GM21423 (cell line): Measurements from ENCODE around the gene WNK2.

ENCODE experiments used
- ATAC-seq: cut with Tn5 transposase; IDR thresholded peaks from one replicate; pipeline ENCODE4 v1.9.1; 2021; ENCODE audit warnings: mild to moderate bottlenecking, moderate library complexity; ENCODE audit not compliant: unreplicated experiment

Gene WNK2

GRCh38 chr9:93212409-93212808 lies 28.5 kb downstream of the WNK2 start:
- ATAC-seq: no peak

DNA sequence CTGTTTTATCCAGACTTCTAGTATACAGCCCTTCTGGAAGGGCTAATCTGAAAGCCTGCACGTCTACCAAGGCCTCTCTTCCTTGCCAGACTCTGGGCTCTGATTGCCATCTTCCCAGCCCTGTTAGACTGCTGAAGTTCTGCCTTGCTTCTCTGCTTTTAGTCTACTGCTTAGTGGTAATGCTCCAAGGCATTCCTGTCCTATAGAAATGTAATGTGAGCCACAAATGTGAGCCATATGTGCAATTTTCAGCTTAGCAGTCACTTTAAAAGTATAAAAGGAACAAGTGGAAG lies 32.1 kb downstream of the WNK2 start:
- no peak for ATAC-seq

DNA sequence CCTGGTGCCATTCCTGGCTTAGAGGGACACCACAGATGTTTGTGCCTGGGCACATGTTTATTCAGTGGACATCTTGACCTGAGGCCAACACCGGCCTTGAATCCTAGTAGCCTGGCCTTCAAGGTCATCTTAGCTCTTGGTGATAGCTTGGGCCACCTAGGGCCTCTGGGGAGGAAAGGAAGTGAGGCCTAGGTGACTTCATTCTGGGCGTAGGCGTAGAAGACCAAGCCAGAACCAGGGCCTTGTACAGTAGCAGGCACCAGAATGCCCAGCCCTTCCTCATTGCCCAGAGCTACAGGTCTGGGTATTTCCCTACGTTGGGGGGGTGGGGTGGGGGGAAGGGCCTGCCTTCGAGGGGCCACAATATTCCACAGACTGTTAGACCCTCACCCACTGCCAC lies 33.8 kb downstream of the WNK2 start:
- ATAC-seq: no peak

DNA sequence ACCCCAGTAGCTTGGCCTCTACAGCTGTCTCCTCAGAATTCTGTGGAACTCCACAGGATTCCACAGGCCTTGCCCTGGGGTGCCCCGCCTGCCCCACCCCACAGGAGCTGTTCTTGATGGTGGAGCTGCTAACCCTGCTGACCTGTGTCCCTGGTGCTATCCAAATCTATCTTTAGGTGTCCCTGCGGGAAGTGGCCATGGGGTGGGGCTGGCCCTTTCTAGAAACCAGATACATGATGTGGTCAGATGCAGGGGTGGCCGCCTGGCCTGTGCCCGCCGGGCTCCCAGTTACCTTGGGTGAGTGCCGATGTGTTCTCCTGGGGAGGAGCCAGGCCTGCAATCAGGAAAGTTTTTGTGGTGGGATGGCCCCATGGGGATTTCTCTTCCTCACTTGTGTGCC lies 34.2 kb downstream of the WNK2 start:
- ATAC-seq: no peak

- ATAC-seq: no peak
These were observed 34.9 kb downstream of the WNK2 start for GRCh38 chr9:93218671-93219420.

- ATAC-seq: no peak
These were observed 35.8 kb downstream of the WNK2 start for GRCh38 chr9:93219692-93220091.

DNA sequence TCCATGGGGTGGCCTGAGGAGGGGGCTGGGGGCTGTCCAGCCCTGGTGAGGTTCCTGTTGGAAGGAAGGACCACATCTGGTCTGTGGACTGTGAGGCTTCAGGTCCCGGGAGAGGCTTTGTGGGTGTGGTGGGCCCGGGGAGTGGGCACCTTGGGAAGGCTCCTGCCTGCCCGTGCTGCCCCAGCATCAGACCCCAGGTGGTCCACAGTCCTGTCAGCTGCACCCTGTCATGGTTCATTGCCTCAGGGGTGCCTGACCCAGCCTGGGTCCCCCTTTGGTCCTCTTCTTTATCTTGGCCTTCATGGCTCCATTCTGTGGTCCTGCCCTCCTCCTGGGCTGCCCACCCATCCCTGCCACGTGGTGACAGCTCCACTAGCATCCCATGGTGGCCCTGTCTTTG lies 36.7 kb downstream of the WNK2 start:
- no peak for ATAC-seq

DNA sequence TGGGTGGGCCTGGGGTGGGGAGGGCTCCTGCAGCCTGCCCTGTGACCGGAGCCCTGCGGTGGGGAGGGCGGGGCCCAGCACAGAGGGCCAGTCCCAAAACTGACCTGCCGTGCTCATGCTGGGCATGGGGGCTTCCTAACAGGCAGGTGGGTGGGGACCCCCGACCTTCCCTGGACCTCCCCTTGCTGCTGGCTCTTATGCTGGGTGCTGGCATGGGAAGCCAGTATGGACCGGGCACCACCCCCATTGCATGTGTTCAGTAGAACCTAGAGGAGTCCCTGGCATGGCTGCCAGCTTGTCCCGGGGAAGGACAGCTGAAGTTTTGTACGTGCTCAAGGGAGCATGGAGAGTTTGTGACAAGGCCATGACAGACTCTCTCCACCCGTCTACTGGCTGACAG lies 37.1 kb downstream of the WNK2 start:
- ATAC-seq: no peak

DNA sequence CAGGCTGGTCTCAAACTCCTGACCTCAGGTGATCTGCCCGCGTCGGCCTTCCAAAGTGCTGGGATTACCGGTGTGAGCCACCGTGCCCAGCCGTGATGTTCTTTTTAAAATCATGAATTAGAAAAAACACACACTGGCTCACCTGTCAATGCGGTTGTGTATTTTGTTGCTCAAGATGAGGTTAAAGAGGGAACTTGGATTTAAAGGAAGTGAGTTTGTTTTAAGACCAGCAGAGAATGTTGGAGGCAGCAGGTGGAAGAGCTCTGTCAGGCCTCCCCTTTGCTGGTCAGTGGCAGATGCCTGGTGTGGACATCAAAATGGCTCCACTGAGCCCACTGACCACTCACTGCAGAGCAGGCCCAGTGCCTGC lies 38.9 kb downstream of the WNK2 start:
- ATAC-seq: no peak

DNA sequence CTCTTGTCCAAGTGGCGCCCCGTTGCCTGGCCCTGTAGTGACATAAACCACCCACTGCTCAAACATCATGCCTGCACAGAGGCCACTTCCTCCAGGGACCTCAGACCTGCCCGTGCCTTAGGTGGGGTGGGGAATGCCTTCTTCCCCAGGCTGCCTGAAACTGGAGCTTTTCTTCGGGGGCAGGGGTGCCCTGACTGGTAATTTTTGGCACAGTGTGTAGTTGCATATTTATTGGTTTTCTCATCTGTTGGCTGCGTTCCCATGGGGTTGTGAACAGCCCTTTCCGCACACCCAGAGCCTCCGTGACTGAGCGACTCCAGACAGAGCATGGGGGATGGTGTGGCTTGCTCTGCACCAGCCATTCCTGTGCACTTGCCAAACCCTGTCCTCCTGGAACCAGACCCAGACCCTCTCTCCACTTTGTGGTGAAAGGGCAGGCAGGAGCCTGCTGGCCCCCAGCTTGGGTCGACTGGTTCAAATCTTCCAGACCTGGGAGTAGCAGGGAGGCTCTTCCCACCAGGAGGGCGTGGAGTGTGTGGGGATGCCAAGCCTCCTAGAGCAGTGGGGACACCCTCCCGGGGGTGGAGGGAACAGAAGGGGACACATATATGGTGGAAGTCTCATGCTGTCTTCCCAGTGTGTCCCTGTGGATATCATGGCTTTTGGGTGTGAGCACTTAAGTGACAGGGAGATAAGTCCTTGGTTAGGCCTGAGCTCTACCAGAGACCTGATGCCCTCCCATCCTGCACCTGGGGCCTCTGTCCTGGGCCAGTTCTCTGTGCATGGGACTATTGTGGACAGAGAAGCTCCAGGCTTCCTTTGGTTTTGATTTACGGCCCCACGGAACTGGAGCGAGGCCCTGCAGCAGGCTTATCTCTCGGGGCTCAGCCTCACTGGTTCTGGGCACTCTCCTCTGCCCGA lies 39.6 kb downstream of the WNK2 start:
- no peak for ATAC-seq

- no peak for ATAC-seq
These were observed 40.7 kb downstream of the WNK2 start for GRCh38 chr9:93224591-93224990.

DNA sequence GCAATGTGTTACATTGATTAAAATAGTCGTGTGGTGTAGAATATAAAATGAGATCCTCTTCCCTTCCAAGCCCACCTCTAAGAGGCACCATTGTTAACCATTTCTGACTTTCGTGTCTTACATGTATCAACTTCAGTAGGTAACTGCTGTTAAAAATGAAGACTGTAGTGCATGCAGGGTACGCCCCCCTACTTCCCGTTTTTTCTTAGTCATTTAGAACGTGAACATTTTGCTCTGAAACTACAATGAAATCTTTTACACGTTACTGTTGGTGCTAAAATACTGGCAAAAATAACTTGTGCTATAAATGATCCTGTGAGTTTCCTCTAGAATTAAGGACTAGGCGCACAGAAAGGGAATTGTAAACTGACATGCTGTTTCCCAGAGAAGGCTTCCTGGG lies 41.5 kb downstream of the WNK2 start:
- ATAC-seq: no peak

- no peak for ATAC-seq
These were observed 42.0 kb downstream of the WNK2 start for GRCh38 chr9:93225892-93226291.

- ATAC-seq: no peak
These were observed 42.9 kb downstream of the WNK2 start for GRCh38 chr9:93226819-93227218.

GRCh38 chr9:93228030-93228429 lies 44.1 kb downstream of the WNK2 start:
- no peak for ATAC-seq

GRCh38 chr9:93228453-93228852 lies 44.5 kb downstream of the WNK2 start:
- ATAC-seq: no peak

DNA sequence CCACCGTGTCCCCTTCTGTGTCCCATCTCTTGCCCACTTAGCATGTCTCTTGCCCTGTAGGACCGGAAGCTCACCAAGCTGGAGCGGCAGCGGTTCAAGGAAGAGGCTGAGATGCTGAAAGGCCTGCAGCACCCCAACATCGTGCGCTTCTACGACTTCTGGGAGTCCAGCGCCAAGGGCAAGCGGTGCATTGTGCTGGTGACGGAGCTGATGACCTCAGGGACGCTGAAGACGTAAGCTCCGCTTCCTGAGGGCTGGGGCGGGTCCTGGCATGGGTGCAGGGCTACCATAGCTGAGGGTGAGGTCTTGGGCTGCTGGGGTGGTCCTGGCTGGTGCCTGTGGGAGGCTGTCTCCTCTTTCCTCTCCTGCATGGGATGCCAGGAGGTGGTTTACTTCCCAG lies 45.7 kb downstream of the WNK2 start:
- ATAC-seq: no peak

DNA sequence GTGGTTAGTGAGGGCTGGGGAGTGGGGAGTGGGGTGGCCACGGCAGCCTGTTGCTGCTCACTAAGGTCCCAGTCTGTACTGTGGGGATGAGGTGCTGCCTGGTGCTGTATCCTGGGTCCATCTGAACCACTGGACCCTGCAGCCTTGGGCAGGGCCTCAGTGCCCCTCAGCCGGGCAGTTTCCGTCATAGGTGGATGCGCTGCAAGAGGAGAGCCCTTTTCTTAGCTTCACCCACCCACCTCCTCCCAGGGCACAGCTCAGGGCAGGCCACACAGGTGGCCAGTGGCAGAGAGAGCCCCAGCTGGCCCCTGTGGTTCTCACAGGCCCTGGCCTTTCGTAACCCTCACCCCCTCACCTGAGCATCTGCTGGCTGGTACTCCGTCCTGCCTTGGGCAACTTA lies 46.2 kb downstream of the WNK2 start:
- no peak for ATAC-seq

DNA sequence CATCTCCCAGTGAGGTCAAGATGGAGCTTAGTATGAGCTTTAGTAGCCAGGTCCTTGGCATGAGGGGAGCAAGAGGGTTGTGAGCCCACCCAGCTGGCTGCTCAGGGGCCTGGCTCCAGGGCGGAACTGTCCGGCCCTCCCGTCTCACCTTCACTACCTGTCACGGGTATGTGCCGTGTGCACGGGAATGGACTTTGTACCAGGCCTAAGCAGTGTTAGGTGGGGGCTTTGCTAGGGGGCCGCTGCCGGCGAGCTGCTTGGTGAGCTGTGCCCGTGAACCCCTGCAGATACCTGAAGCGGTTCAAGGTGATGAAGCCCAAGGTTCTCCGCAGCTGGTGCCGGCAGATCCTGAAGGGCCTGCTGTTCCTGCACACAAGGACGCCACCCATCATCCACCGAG lies 46.7 kb downstream of the WNK2 start:
- ATAC-seq: no peak

- ATAC-seq: no peak
These were observed 47.3 kb downstream of the WNK2 start for GRCh38 chr9:93231121-93231694.

DNA sequence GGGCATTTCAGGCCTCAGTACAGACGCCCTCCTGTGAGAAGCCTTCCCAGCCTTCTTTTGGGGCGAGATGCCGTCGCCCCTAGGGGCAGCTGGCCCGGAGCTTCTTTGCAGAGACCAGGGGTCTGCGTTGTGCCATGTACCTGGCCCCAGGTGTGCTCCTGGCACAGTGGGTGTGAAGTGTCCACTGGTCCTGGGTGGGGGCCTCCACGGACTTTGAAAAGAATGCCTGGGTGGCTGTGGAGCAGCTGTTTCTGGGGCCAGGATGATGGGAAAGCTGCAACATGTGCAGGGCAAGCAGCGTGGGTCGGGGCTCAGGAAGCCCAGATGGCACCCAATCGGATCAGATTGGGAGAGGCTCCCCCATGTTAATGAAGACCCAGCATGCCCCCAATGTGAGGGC lies 47.8 kb downstream of the WNK2 start:
- no peak for ATAC-seq

GRCh38 chr9:93232388-93232960 lies 48.5 kb downstream of the WNK2 start:
- no peak for ATAC-seq
